ENCODE measurements around the gene CACFD1.

CACFD1 gene

DNA sequence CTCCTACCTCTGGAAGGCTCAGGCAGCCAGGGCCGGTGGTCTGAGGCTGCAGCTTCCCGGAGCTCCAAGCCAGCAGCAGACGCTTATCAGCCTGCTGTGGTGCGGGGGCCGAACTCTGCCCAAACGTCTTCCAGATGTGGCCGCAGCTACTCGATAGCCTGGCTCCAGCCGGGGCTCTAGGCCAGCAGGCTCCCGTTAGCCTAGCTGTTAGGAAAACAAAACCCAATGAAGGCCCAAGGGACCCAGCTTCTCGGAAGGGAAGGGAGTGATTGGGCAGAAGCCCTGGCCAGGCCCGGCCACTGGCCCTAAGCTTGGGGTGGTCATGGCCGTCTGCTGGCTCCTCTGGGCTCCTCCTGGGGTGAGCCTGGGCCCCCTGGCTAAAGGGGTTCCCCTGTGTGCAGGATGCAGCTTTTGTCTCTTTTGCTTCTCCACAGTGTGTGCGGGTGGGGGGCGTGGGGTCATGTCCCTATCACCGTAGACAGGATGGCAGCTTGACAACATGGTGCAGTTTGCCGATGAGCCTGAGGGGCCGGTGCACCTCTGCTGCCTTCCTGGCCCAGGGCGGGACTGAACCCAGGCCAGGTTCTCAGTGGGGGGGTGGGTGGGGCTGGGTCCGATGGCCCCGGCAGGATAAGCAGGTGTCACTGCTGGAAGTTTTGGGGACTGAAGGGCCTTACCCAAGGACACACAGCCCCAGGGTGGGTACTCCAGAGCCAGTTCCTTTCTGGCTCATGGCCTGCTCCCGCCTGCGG, 46.3 kb downstream of the CACFD1 start:
- no peak for DNase-seq

DNA sequence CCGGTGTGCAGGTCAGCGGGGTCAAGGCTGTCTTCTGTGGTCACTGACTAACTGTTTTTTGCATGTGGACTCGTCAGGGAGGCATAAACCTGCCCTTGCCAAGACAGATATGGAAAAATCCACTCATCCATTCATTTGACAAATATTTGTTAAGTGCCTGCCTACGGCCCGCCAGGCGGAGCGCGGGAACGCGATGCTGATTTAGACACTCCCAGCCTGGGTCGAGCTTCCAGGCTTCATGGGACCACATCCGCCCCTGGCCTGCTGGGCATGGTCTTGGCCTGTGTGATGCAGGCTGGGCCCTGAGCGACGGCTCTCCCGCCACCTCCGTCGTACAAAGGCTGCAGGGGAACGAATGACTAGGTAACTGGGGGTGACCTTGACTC, 46.9 kb downstream of the CACFD1 start:
- no peak for DNase-seq

DNA sequence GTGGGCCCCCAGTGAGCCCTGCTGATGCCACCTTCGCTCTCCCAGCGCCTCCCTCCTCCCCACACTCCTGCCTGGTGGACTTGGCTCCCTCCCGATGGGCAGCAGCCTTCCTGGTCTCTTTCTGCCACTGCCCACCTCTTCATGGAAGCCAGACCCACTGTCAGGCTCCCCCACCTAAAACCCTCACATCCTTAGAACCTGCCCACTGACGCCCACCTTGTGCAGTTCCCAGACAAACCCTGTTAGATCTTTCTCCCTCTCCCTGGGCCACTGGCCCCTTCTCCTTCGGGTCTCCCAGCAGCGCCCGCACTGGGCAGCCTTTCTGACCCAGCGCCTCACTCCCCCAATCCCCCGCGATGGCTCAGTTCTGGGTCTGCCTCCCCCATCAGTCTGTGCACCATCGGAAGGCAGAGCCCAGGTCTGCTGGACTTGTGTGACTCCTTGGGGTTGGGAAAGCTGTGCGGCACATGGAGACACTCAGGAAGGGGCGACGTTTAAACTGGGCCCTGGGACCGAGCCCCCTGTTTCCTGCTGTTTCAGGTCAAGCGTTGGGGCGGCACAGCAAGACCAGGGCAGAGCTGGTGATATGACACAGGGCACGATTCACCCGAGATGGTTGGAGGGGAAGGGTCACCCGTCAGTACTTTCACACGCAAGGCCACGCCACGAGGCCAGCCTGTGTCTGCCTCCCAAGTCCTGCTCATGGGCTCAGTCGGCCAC, 47.6 kb downstream of the CACFD1 start:
- DNase-seq: no peak

DNA sequence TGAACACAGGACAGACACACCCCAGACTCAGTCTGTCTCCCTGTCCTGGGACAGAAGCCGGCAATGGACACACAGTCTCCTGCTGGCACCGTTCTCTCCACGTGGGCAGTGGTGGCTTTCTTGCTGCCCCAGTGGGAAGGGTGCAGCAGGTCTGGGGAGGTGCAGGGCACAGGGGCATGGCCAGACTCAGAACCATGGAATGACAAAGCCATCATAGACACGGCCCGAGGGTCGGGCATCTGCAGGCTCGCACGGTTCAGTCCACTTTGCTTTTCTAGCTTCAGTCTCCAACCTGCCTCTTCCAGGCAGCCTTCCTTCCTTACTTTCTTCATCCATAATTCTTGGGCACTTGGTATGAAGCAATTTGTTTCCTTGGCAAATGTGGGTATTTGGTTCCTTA, 48.3 kb downstream of the CACFD1 start:
- no peak for DNase-seq

DNA sequence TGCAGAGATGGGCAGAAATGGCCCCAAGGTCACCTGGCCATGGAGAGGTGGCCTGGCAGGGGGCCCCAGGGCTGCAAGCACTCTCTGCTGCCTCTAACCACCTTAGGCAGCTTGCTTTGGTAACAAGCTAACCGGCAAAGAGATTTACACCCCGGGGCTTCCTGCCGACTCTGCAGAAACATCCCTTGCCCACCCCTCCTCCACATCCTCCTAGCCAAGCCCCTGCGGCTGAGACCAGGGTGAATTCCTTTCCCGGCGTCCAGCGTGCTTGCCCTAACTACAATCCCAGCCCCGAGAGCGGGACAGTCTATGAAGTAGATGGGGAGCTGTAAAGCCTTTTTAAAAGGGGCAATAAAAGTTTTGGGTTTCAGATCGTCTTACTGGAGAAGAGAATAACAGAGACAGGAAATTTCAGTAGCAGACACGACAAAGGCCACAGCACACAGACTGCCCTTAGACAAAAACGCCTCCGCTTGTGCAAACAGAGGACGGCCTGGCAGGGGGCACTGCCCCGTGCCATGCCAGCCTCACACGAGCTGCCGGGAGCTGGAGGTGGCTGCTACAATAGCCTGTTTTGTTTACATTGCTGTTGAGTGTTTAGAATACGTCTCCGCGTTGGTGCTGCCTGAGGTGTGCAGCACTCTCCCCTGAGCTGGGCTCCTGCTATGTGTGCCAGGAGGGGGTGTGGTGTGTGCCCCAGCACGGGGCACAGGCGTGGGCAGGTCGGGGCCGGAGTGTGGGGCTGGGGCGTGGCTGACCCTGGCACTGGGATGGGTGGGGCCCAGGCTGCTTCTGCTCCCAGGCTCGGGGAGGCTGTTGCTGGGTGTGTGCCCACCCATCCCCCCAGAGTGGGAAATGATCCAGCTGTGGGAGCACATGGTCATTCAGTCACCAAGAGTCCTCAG, 49.7 kb downstream of the CACFD1 start:
- peak in 1 of 2 experiments; percentile 3 for DNase-seq

DNA sequence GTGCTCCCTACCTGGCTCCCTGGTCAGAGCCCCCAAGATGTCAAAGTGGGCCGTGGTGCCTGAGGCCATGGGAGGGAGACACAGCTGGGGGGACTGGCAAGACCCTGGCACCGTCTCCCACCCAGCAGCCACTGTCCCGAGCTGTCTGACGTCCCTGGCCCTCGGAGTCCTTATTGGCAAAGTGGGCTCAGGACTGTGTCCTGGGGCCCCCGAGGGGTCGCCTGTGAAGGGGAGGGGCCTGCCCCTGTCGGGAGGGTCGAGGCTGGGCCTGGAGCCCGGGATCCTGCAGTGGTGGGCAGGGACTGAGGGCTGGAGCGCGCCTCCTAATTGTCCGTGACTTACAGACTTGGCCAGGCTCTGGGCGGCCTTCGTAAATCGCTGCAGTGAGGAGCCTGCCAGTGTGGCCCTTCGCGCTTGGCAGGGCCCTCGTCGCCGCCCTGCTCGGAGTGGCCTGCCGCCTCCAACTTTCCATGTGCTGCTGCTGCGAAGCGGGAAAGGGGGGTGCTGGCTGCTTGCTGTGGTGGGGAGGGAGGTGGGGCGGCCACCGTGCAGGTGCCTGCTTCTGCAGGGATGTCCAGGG, 51.2 kb downstream of the CACFD1 start:
- DNase-seq: no peak

DNA sequence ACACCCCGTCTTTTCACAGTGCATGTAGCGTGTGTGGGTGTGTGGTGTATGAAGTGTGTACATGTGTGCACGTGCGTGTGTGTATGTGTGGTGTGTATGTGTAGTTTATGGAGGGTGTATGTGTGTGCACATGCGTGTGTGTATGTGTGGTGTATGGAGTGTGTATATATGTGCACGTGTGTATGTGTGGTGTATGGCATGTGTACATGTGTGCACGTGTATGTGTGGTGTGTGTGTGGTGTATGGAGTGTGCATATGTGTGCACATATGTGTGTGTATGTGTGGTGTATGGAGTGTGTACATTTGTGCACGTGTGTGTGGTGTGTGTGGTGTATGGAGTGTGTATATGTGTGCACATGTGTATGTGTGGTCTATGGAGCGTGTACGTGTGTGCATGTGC, 51.8 kb downstream of the CACFD1 start:
- no peak for DNase-seq

DNA sequence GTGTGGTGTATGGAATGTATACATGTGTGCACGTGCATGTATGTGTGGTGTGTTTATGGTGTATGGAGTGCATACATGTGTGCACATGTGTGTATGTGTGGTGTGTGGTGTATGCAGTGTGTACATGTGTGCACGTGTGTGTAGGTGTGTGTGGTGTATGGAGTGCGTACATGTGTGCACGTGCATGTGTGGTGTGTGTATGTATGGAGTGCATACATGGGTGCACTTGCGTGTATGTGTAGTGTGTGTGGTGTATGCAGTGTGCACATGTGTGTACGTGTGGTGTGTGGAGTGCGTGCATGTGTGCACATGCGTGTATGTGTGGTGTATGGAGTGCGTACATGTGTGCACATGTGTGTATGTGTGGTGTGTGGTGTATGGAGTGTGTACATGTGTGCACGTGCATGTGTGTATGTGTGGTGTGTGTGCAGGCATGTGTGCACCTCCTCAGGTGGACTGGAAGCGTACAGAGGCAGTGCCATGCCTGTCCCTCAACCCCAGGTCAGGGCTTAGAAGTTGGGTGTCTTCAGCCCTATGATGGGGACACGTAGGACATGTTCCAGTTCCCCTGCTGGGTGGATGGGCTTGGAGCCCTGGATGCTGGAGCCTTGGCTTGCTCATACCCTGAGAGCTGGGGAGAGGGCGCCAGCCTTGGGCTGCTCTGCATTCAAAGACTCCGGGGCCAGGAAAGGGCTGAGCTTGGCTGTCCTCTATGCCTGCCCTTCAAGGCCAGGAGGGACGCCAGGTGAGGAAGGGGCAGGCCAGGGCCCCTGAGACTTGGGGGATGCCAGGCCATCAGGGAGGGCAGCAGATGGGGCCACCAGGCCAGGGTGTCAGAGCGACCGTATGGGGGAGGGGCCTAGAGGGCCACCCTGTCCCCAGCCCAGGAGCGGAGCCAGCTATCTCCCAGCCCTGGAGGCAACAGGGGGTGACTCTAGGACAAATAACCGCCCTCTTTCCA, 52.8 kb downstream of the CACFD1 start:
- DNase-seq: no peak

DNA sequence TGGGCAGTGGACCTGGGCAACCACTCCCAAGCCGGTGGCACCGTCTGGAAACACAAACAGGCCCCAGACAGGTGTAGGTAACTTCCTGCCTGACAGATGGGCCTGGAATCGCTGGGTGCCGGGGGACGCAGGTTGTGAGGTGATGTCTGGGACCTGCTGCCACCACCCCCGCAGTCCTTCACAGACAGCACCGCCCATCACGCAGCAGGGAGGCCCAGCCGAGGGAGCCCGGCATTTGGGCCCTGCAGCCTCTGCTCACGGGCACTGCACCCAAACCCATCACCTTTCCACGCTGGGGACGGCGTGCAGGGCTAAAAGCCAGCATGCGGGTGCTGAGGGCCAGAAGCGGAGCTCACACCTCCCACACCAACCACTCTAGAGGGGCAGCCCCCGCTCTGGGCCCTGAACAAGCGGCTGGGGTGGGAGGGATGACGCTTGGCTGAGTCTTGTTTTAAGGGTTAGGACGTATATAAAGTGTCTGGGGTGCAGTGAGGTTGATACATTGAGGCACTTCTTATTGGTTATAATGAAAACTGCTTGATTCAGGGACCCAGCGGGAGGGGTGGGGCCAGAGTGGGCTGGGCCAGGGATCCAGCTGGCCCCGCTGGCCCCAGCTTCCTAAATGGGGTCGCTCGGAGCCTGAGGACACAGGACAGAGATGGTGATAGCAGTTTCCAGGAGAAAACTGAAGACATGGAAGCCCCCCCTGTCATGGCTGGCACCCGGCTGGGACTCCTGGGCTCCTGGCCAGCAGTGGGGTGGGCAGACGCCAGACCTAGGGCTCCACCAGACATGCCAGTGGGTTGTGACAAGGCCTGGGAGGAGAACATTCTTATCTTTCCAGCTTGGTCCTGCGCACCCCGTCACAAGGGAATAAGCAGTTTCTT, 53.7 kb downstream of the CACFD1 start:
- DNase-seq: no peak

DNA sequence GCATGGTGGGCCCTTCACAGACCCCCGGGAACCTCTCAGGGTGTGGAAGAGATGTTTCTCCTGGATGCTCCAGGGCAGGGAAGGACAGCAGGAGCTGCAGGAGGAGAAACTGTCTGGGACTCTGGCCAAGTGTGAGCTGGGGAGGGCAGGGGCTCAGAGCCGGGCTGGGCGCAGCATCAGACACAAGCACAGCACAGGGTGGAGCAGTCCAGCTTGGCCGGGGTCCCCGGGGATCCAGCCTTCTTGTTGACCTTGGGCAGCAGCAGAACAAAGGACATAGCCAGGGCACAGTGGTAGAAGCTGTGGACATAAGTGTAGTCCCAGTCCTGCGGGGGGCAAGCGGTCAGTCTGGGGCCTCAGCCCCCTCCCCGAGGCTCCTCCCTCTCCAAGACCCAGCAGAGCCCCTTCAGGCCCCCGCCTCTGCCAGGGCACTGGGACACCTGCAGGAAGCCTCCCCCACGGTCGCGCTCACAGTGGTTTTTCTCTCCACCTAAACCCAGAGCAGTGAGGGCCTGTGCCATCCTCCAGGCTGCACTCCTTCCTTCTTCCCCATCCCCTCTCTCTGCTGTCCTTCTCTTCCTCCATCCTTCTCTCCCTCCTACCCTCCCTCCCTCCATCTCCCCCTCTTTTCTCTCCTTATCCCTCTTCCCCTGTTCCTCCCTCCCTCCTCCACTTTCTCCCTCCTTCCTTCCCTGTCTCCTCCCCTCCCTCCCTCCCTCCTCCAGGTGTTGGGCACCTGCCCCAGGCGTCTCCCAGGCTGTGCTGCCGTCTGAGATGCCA, 54.9 kb downstream of the CACFD1 start:
- no peak for DNase-seq

DNA sequence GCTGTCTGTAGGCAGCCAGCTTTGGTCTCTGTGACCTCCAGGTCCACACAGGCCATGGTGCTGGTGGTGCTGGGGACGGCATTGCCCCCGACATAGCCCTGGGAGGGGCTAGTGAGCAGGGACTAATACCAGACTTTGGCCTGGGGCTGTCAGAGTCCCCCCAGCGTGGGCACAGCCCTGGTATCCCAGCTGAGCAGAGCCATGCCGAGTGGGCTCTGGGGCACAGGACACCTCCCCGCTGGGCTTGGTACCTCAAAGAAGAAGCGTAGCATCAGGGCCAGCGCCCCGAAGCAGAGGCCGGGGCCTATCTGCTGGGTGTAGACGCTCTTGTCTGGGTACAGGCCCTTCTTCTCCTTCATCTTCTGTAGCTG, 55.4 kb downstream of the CACFD1 start:
- no peak for DNase-seq

DNA sequence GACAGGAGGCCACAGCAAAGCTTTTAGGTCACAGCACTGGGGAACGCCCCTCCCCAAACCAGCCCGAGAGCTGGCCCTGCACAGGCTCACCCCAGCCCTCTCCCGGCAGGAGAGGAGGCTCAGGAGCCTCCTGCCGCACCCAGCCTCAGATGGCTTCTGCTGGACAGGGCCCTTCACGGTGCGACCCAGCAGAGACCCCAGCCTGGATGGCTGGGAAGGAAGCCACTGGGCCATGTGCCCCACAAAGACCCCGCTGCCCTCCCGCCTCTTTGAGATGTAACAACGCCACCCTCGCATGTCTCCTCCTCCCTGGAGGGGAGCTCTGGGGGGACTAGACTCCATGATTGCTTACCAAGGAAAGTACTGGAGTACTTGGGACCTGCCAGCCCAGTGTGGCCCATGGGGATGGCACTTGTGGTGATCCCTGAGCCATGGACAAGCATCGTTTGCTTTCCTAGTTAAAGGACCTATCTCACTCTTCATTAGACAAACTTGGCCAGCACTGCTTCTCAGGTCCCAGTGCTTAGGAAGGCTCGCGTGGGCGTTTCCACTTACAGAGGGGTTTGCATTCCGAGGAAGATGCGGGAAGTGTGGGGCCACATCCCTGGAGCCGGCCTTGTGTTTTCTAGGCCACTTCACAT, 56.0 kb downstream of the CACFD1 start:
- DNase-seq: no peak

DNA sequence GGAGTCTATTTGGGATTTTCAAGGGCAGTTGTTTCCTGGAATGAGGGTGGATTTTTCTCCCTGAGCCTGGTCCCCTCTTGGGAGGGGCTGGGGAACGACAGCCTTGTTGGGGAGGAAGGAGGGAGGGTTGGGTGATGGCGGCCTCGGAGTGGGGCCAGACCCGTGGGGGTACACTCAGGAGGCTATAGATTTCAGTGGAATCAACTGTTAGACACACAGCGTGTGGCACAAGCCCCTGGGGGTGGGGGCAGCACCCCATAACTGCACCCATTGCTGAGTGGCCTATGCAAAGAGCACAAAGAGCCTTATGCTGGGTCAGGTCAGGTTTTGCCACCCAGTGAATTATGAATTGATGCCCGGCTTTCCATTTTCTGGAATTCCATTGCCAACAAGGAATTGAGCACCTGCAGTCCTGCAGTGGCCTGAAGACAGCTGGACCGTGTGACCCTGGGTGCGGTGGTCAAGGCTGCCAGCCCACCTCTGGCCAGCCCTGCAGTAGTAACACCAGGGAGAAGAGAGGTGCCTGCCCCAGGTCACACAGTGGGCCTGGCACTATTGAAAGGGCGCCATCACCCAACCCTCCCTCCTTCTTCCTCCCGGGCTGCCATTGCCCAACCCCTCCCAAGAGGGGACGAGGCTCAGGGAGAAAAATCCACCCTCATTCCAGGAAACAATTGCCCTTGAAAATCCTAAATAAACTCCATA, 56.6 kb downstream of the CACFD1 start:
- DNase-seq: no peak

DNA sequence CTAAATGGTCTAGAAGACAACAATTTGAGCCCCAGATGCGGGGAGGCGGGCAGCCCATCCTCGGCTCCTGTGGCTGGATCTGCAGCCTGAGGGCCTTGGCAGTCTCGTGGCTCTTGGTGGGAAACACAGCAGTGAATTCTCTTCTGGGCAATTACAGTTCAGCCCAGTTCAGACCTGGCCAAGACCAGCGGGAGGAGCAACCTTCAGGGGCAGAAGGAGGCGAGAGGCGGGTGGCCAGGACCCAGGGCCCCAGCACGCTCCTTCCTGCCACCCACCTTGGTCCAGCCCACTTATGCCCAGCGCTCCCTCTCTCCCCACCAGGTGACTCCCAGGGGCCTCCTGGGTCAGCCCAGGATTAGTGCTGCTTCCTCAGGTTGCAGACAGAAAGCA, 57.2 kb downstream of the CACFD1 start:
- no peak for DNase-seq

DNA sequence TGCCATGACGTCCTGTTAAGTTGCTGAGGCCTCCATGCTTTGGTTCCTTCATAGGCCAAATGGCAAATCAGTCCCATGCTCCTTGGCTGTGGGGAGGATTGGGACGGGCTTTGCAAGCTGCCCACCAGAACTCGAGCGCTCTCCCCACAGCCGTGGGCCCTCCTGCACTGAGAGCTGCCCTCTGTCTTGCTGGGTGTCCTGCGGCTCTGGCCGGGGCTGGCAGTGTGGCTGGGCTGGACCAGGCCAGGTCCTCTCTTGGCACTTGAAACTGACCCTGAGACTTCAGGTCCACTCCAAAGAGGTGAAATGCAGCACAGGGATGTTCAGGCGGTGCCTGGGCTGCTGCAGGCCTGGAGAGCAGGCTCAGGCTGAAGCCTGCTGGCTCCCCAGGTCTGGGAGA, 57.9 kb downstream of the CACFD1 start:
- DNase-seq: no peak

DNA sequence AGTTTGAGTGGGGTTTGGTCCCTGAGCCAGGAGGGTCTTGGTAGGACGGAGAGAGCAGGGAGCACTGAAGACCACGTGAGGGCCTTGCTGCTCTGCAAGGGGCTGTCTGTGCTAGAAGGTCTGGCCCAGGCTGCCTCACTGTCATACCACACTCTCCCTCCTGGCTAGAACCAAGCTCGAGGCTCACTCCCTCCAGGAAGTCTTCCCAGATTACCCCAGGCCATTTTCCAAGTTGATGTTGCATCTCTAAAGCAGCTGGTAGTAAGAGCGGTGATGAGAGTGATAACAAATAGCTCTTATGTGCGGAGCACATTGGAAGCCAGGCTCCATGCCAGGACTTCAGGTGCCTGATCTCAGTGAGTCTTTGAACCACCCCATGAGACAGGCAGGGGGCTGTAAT, 58.4 kb downstream of the CACFD1 start:
- DNase-seq: no peak

DNA sequence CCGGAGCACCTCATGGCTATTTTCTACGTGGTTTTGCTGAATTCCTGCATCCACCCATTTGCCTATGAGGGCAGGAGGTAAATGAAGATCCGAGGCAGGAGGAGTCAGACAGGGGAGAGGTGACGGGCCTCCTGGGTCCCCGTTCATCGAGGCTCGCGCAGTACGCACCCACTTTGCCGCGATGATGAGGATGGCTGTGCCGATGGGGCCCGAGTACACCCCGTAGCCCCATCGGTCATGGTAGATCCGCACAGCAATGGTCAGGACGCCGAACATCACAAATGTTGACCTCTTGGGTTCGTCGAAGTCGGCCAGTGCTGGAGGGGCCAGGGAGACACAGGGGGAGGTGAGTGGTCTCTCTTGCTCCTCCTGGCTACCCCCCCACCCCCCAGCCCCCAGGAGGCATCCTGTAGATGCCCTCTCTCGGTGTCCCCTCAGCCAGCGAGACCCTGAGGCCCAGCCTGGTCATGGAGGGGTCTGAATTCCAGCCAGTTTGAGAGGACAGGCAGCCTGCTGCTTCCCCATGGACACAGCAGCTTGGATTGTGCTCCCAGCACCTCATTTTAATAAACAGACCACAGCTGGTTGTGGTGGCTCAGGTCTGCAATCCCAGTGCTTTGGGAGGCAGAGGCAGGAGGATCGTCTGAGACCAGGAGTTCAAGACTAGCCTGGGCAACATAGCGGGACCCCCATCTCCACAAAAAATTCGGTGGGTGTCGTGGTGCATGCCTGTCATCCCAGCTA, 59.1 kb downstream of the CACFD1 start:
- no peak for DNase-seq

DNA sequence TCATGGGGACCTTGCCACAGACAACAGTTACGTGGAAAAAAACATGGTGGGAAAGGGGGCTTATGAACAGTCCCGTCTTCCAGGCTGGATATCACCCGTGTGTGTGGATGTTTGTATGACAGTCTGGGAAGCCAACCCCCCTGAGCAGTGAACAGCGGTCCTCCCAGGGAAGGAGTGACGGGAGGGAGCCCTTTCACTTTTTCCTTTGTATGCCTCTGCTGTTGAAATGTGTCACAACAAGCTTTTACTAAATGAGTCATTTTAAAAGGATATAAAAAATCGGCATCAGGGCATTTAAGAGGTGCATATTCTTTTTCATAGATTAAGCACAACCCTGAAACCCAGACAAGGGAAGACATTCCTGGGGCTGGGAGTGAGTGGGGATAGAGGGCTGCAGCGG, 59.9 kb downstream of the CACFD1 start:
- no peak for DNase-seq
